Measurements from ENCODE around the gene KIF6. TPM values are rescaled to one million over a fixed set of nuclear protein-coding genes. Genes with fewer than 3 reads are reported as not detected.

KIF6 gene
- total RNA-seq, 4 donors from 2014 or later = not detected

DNA sequence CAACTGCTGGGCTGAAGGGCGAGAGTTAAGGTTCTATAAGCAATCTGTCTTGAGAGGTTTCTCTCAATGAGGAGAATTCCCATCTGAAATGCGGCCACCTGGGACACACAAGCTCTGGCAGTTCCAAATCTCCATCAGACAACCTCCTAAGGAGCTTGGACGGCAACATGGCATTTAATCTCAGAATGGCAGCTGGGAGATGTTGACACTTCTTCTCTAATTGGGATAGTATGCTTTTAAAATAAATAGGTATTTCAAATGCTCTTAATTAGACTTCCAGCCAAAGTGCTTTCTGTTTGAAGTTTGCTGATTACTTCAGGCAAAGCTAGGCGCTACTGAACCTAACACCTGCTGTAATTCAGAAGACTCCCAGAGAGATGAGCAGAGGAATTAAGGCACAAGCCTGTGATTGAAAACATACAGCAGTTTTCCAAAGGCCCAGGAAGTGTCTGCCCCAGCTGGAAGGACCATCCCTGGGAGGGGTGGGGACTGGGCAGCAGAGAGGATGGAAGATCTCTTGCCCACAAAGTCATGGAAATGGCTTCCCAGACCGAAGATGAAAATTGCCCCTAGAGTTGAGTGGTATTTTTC is 343.6 kb downstream of the KIF6 start:
- ATAC-seq = no peak
- Histone ChIP-seq H3K9me3 (no peaks in the 10 kb centered on the region), H3K27me3 (no peaks in the 10 kb centered on the region), H3K27ac (no peak overlapping the region), H3K4me3 (no peak overlapping the region), H3K36me3 (no peaks in the 10 kb centered on the region), H3K4me1 (no peaks in the 10 kb centered on the region)
- in situ Hi-C loops (cut with MboI; ENCODE audit: low sequenced_read_pairs in 4 of 4) = no loop called here
- TF ChIP-seq, protein P1, sequence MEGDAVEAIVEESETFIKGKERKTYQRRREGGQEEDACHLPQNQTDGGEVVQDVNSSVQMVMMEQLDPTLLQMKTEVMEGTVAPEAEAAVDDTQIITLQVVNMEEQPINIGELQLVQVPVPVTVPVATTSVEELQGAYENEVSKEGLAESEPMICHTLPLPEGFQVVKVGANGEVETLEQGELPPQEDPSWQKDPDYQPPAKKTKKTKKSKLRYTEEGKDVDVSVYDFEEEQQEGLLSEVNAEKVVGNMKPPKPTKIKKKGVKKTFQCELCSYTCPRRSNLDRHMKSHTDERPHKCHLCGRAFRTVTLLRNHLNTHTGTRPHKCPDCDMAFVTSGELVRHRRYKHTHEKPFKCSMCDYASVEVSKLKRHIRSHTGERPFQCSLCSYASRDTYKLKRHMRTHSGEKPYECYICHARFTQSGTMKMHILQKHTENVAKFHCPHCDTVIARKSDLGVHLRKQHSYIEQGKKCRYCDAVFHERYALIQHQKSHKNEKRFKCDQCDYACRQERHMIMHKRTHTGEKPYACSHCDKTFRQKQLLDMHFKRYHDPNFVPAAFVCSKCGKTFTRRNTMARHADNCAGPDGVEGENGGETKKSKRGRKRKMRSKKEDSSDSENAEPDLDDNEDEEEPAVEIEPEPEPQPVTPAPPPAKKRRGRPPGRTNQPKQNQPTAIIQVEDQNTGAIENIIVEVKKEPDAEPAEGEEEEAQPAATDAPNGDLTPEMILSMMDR (IDR thresholded peaks at IDR 0.05 in 4 of 5, conservative IDR thresholded peaks at IDR 0.05 in 1 of 5) = no peak
- TF ChIP-seq POLR2A (IDR thresholded peaks at IDR 0.05) = no peak
- no peak for DNase-seq
- intact Hi-C loops (cut with DNase I; ENCODE audit: low total_unique reads) = no loop called here

DNA sequence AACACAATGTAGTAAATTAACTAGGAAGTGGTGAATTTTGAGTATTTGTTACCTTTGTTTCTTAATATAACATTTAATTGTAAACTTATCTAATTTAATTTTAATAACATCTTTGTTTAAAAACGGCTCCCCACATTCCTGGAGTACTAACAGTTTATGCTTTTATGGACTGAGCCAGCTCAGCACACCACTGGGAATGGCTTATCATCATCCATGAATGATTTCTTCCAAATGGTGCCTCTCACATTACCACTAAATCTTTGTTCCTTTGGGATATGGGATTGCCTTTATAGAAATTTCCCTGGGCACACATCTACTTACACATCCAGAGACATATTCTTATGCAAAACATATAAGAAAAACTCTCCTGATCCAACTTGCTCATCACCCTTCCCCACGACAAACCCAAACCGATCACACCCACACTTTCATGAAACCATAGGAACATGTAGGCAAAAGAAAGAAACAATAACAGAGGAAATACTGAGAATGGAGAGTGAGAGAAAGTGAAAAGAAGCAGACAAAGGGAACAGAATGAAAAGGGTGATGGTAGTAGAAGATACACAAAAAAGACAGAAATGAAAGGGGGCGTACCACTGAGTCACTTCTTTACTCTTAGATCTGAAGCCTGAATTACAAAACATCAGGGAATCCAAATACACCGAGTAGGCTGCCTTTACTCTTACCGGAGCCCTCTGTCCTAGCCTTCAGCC is 344.2 kb downstream of the KIF6 start:
- ATAC-seq (no peak), DNase-seq (no peak)
- Histone ChIP-seq H3K27ac (no peak overlapping the region), H3K4me1 (no peaks in the 10 kb centered on the region), H3K4me3 (no peak overlapping the region), H3K27me3 (no peaks in the 10 kb centered on the region), H3K36me3 (no peaks in the 10 kb centered on the region), H3K9me3 (no peaks in the 10 kb centered on the region)
- no peak for TF ChIP-seq POLR2A (IDR thresholded peaks at IDR 0.05)
- TF ChIP-seq, protein P1 (IDR thresholded peaks at IDR 0.05 in 4 of 5, conservative IDR thresholded peaks at IDR 0.05 in 1 of 5) = no peak
- intact Hi-C loops (cut with DNase I; ENCODE audit: low total_unique reads) (no loop called here), in situ Hi-C loops (cut with MboI; ENCODE audit: low sequenced_read_pairs in 4 of 4) (no loop called here)

DNA sequence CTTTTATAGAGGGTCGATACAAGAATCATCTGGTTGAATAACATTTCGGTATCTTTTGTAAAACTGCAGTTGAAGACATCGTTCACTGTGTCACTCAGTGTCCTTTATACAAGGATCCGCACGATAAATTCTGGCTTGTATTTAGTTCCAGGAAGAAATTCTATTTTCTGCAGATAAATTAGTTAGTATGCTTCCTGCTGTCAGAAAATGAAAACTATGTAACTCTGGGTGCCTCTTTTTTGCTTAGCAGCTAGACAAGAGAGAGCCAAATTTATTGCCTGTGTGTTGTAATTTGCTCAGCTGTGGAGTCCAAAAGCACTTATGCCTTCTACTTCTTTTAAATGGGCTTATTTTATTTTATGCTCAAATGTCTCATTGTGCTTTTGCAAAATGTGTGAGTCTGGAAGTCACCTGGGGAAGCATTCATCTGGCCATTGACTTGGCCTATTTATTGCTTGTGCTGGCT is 346.2 kb downstream of the KIF6 start:
- intact Hi-C loops (cut with DNase I; ENCODE audit: low total_unique reads) = loop anchor here (10.0 kb wide), 1 partner anchor 516 kb away; no protein-coding TSS in a partner anchor
- TF ChIP-seq, protein P1 (IDR thresholded peaks at IDR 0.05 in 4 of 5, conservative IDR thresholded peaks at IDR 0.05 in 1 of 5) = no peak
- TF ChIP-seq POLR2A (IDR thresholded peaks at IDR 0.05) = no peak
- Histone ChIP-seq H3K4me1 (no peaks in the 10 kb centered on the region), H3K9me3 (no peaks in the 10 kb centered on the region), H3K27me3 (no peaks in the 10 kb centered on the region), H3K27ac (no peak overlapping the region), H3K4me3 (no peak overlapping the region), H3K36me3 (no peaks in the 10 kb centered on the region)
- DNase-seq (no peak), ATAC-seq (no peak)
- in situ Hi-C loops (cut with MboI; ENCODE audit: low sequenced_read_pairs in 4 of 4) = loop anchor here in 1 of 4 donors (10.0 kb wide), 1 partner anchor 396 kb away; no protein-coding TSS in a partner anchor

DNA sequence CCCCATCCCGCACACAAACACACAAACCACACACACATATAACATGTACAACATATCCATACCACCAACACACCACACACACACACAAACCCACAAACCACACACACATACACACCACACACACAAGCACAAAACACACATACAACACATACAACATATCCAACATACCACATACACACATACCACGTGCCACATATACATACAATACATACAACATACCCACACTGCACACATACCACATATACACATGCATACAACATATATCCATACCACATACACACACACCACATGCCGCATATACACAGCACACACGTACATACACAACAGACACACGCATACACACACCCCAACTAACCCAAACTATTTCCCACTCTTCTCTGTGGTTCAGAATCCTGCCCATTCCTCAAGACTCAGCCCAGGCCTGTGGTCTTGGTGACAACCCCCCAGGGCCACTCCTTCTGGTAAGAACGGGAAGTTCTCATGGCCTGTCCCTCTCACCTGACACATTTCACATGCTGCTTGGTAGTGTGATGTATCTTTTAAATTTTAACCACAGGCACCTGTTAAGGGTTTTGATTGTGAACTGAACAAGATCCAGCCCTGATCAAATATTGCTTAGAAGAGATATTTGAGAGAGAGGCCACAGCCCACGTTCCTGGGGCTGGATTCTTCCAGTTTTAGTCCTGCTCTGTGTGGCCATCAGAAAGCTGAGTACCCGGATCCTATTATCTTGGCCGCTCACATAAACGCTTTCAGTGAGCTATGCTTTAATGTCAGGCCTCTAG is 346.8 kb downstream of the KIF6 start:
- Histone ChIP-seq H3K36me3 (no peaks in the 10 kb centered on the region), H3K9me3 (no peaks in the 10 kb centered on the region), H3K27me3 (no peaks in the 10 kb centered on the region), H3K4me3 (no peak overlapping the region), H3K4me1 (no peaks in the 10 kb centered on the region), H3K27ac (no peak overlapping the region)
- no peak for ATAC-seq
- intact Hi-C loops (cut with DNase I; ENCODE audit: low total_unique reads) (loop anchor here (10.0 kb wide), 1 partner anchor 516 kb away; no protein-coding TSS in a partner anchor), in situ Hi-C loops (cut with MboI; ENCODE audit: low sequenced_read_pairs in 4 of 4) (loop anchor here in 1 of 4 donors (10.0 kb wide), 1 partner anchor 396 kb away; no protein-coding TSS in a partner anchor)
- TF ChIP-seq POLR2A (IDR thresholded peaks at IDR 0.05) = no peak
- TF ChIP-seq, protein P1 (IDR thresholded peaks at IDR 0.05 in 4 of 5, conservative IDR thresholded peaks at IDR 0.05 in 1 of 5) = no peak
- DNase-seq = no peak

Measured in gastrocnemius medialis (tissue), 4 donors.